ENCODE data around the gene MPST. TPM values are rescaled to one million over a fixed set of nuclear protein-coding genes. Genes with fewer than 3 reads are reported as not detected.

Gene MPST
- total and polyA plus RNA-seq, 3 donors from 2014 or later: 64.1 to 114 (median 99.6) TPM

- no peaks in the 10 kb centered on the region for H3K4me1 ChIP-seq
- no peaks in the 10 kb centered on the region for H3K27me3 ChIP-seq
Observed at GRCh38 chr22:37064553-37064952, 45.0 kb downstream of the MPST start.

GRCh38 chr22:37065180-37065579, 45.6 kb downstream of the MPST start:
- Histone ChIP-seq H3K9me3 (no peaks in the 10 kb centered on the region), H3K27ac (no peak overlapping the region), H3K36me3 (ENCODE audit: low read depth, missing control alignments) (no peaks in the 10 kb centered on the region), H3K4me1 (no peaks in the 10 kb centered on the region), H3K4me3 (no peak overlapping the region), H3K27me3 (no peaks in the 10 kb centered on the region)
- intact Hi-C loops (cut with DNase I; ENCODE audit: low total_unique reads): no loop called here
- no peak for DNase-seq
- TF ChIP-seq CTCF (IDR thresholded peaks at IDR 0.05): no peak
- no peak for TF ChIP-seq POLR2A (IDR thresholded peaks at IDR 0.05)
- whole genome bisulfite sequencing, 2 donors: 85 to 88% methylated on average over 1 to 3 of the region's 3 CpGs

More at GRCh38 chr22:37064553-37064952, 45.0 kb downstream of the MPST start:
- Histone ChIP-seq H3K4me3 (no peak overlapping the region), H3K9me3 (no peaks in the 10 kb centered on the region), H3K27ac (no peak overlapping the region), H3K36me3 (ENCODE audit: low read depth, missing control alignments) (no peaks in the 10 kb centered on the region)
- WGBS, 2 donors: 96 to 97% methylated on average over 11 of the region's 11 CpGs
- intact Hi-C loops (cut with DNase I; ENCODE audit: low total_unique reads): no loop called here
- TF ChIP-seq CTCF (IDR thresholded peaks at IDR 0.05) (no peak), POLR2A (IDR thresholded peaks at IDR 0.05) (no peak)
- DNase-seq: no peak

GRCh38 chr22:37065961-37066360, 46.4 kb downstream of the MPST start:
- Histone ChIP-seq H3K4me1 (no peaks in the 10 kb centered on the region), H3K27me3 (no peaks in the 10 kb centered on the region), H3K4me3 (no peak overlapping the region), H3K36me3 (ENCODE audit: low read depth, missing control alignments) (no peaks in the 10 kb centered on the region), H3K9me3 (no peaks in the 10 kb centered on the region), H3K27ac (no peak overlapping the region)
- no peak for TF ChIP-seq CTCF (IDR thresholded peaks at IDR 0.05)
- TF ChIP-seq POLR2A (IDR thresholded peaks at IDR 0.05): no peak
- no peak for DNase-seq
- 73 to 88% methylated on average over 2 to 9 of the region's 9 CpGs for WGBS, 2 donors
- intact Hi-C loops (cut with DNase I; ENCODE audit: low total_unique reads): no loop called here

GRCh38 chr22:37067428-37067827, 47.9 kb downstream of the MPST start:
- Histone ChIP-seq H3K27me3 (no peaks in the 10 kb centered on the region), H3K4me3 (no peak overlapping the region), H3K9me3 (no peaks in the 10 kb centered on the region), H3K4me1 (no peaks in the 10 kb centered on the region), H3K36me3 (ENCODE audit: low read depth, missing control alignments) (no peaks in the 10 kb centered on the region), H3K27ac (no peak overlapping the region)
- intact Hi-C loops (cut with DNase I; ENCODE audit: low total_unique reads): no loop called here
- TF ChIP-seq POLR2A (IDR thresholded peaks at IDR 0.05): no peak
- TF ChIP-seq CTCF (IDR thresholded peaks at IDR 0.05): no peak
- no peak for DNase-seq
- 77 to 81% methylated on average over 10 of the region's 10 CpGs for WGBS, 2 donors

GRCh38 chr22:37068859-37069258, 49.3 kb downstream of the MPST start:
- Histone ChIP-seq H3K27ac (no peak overlapping the region), H3K4me3 (peak overlapping the region in 1 of 2 donors; percentile 39), H3K4me1 (no peaks in the 10 kb centered on the region), H3K36me3 (ENCODE audit: low read depth, missing control alignments) (no peaks in the 10 kb centered on the region), H3K9me3 (no peaks in the 10 kb centered on the region), H3K27me3 (no peaks in the 10 kb centered on the region)
- DNase-seq: peak; percentile 23
- TF ChIP-seq CTCF (IDR thresholded peaks at IDR 0.05): no peak
- no peak for TF ChIP-seq POLR2A (IDR thresholded peaks at IDR 0.05)
- intact Hi-C loops (cut with DNase I; ENCODE audit: low total_unique reads): no loop called here
- WGBS, 2 donors: 3% methylated on average over 18 of the region's 36 CpGs; no CpG with 5 or more reads in 1 of the 2 donors
